H1 (cell line): ENCODE data around the gene MYLK4. TPM values are rescaled to one million over a fixed set of nuclear protein-coding genes. Genes with fewer than 3 reads are reported as not detected.

Experiments
- CTCF ChIA-PET: fragments of 300-600 bp; sonication (Branson Sonifier 250); formaldehyde crosslinking; loops from one replicate; lab custom pipeline; 2021; ENCODE audit not compliant: partially characterized antibody; lab: Charles Lee
- POLR2A ChIA-PET: fragments of 300-600 bp; sonication (Branson Sonifier 250); formaldehyde crosslinking; loops from one replicate; lab custom pipeline; 2021; ENCODE audit warnings: inconsistent platforms; ENCODE audit not compliant: partially characterized antibody; lab: Charles Lee
- DNase-seq, 2 experiments: peaks; one replicate each; pipeline versions ENCODE4 v3.0.0 to v3.0.0-alpha.2; 2010 to 2022; ENCODE audit warnings: low spot score in 2 of 2, low read depth in 1 of 2, mixed read lengths in 1 of 2
- FAIRE-seq: peaks from 2 replicates; lab custom pipeline; 2011; peaks lifted over from hg19 to GRCh38; lab: Jason Lieb, UNC
- H2AFZ ChIP-seq: 2 replicates; pipeline ENCODE4 v1.8.1; 2012; ENCODE audit warnings: low read length, inconsistent platforms
- H2AK5ac ChIP-seq: 2 replicates; pipeline ENCODE4 v1.6.1; 2013; ENCODE audit warnings: low read depth, low read length
- H2BK120ac ChIP-seq: replicated peaks from 2 replicates; pipeline ENCODE3; 2013; ENCODE audit warnings: low read depth, low read length, inconsistent platforms
- H2BK12ac ChIP-seq: 2 replicates; pipeline ENCODE4 v1.6.1; 2013; ENCODE audit warnings: low read depth, low read length
- H2BK15ac ChIP-seq: 2 replicates; pipeline ENCODE4 v1.6.1; 2013; ENCODE audit warnings: low read length
- H2BK20ac ChIP-seq: 2 replicates; pipeline ENCODE4 v1.6.1; 2013; ENCODE audit warnings: low read length
- H2BK5ac ChIP-seq: 2 replicates; pipeline ENCODE4 v1.6.1; 2013; ENCODE audit warnings: low read depth, low read length
- H3K14ac ChIP-seq: 2 replicates; pipeline ENCODE4 v1.6.1; 2013; ENCODE audit warnings: inconsistent platforms; ENCODE audit not compliant: insufficient read length
- H3K18ac ChIP-seq: 2 replicates; pipeline ENCODE4 v1.6.1; 2013; ENCODE audit warnings: low read length; ENCODE audit errors: extremely low read depth
- H3K23ac ChIP-seq: 2 replicates; pipeline ENCODE4 v1.6.1; 2013; ENCODE audit warnings: inconsistent platforms; ENCODE audit not compliant: insufficient read length
- H3K23me2 ChIP-seq: 2 replicates; pipeline ENCODE4 v1.6.1; 2013; ENCODE audit warnings: low read depth, low read length
- H3K27ac ChIP-seq: 2 replicates; pipeline ENCODE4 v1.6.1; 2011; ENCODE audit warnings: low read depth, low read length, inconsistent platforms
- H3K27me3 ChIP-seq, 4 experiments: replicated peaks in 1 of 4; 1 replicate in 1 of 4; 2 replicates in 3 of 4; pipeline versions ENCODE4 v1.6.1 to v1.8.1; 2011 to 2013; ENCODE audit warnings: low read length in 3 of 4, mild to moderate bottlenecking in 3 of 4, inconsistent platforms in 2 of 4, mixed read lengths in 2 of 4, moderate library complexity in 1 of 4; ENCODE audit not compliant: control insufficient read depth in 3 of 4, insufficient read depth in 3 of 4; ENCODE audit errors: extremely low read depth in 1 of 4
- H3K36me3 ChIP-seq, 4 experiments: 2 replicates each; pipeline versions ENCODE4 v1.6.1 to v1.8.1; 2011 to 2013; ENCODE audit warnings: mild to moderate bottlenecking in 4 of 4, low read length in 3 of 4, moderate library complexity in 2 of 4, control low read depth in 1 of 4, inconsistent platforms in 1 of 4; ENCODE audit not compliant: insufficient read depth in 4 of 4, control insufficient read depth in 2 of 4
- H3K4ac ChIP-seq: replicated peaks from 2 replicates; pipeline ENCODE3; 2013; ENCODE audit warnings: low read length, low read depth, mixed read lengths, inconsistent platforms; ENCODE audit not compliant: insufficient read length
- H3K4me1 ChIP-seq, 4 experiments: replicated peaks in 1 of 4; 1 replicate in 1 of 4; 2 replicates in 3 of 4; pipeline versions ENCODE4 v1.6.1 to v1.8.1; 2011 to 2013; ENCODE audit warnings: low read length in 3 of 4, inconsistent platforms in 2 of 4, mixed read lengths in 1 of 4; ENCODE audit not compliant: insufficient read depth in 4 of 4, control insufficient read depth in 3 of 4
- H3K4me2 ChIP-seq, 2 experiments: 2 replicates each; pipeline versions ENCODE4 v1.6.1 to v1.8.1; 2011 to 2013; ENCODE audit warnings: low read depth in 2 of 2, low read length in 2 of 2, control low read depth in 1 of 2, inconsistent platforms in 1 of 2, mild to moderate bottlenecking in 1 of 2; ENCODE audit not compliant: insufficient read depth in 1 of 2
- H3K4me3 ChIP-seq, 4 experiments: fragments of 200-600, 300-600 bp in 1 of 4; sonication (generic), shearing (Covaris generic), sonication (Bioruptor Twin) in 1 of 4; 2 replicates each; pipeline versions ENCODE4 v1.5.1 to v1.8.1; 2011 to 2016; ENCODE audit warnings: low read length in 4 of 4, low read depth in 3 of 4, control low read depth in 2 of 4, inconsistent platforms in 2 of 4, mild to moderate bottlenecking in 2 of 4, mixed read lengths in 1 of 4, moderate library complexity in 1 of 4; ENCODE audit not compliant: insufficient read depth in 2 of 4; ENCODE audit errors: extremely low read depth in 1 of 4
- H3K56ac ChIP-seq: replicated peaks from 2 replicates; pipeline ENCODE3; 2013; ENCODE audit warnings: low read depth, mild to moderate bottlenecking, mixed read lengths, low read length, inconsistent platforms; ENCODE audit not compliant: insufficient read length
- H3K79me1 ChIP-seq: 2 replicates; pipeline ENCODE4 v1.6.1; 2013; ENCODE audit warnings: low read depth, low read length, control low read depth
- H3K79me2 ChIP-seq, 2 experiments: 2 replicates each; pipeline versions ENCODE4 v1.6.1 to v1.8.1; 2012 to 2013; ENCODE audit warnings: low read length in 2 of 2, mild to moderate bottlenecking in 2 of 2, inconsistent platforms in 1 of 2; ENCODE audit not compliant: insufficient read depth in 2 of 2, control insufficient read depth in 1 of 2
- H3K9ac ChIP-seq, 4 experiments: replicated peaks in 1 of 4; 1 replicate in 1 of 4; 2 replicates in 3 of 4; pipeline versions ENCODE4 v1.6.1 to v1.8.1; 2011 to 2013; ENCODE audit warnings: low read depth in 3 of 4, low read length in 3 of 4, control low read depth in 2 of 4, mild to moderate bottlenecking in 2 of 4, moderate library complexity in 2 of 4, inconsistent platforms in 1 of 4; ENCODE audit errors: extremely low read depth in 1 of 4
- H3K9me3 ChIP-seq, 2 experiments: 2 replicates each; pipeline versions ENCODE4 v1.6.1 to v1.8.1; 2012 to 2013; ENCODE audit warnings: mild to moderate bottlenecking in 2 of 2, moderate library complexity in 2 of 2, control low read depth in 1 of 2, inconsistent platforms in 1 of 2, low read depth in 1 of 2, low read length in 1 of 2, mixed read lengths in 1 of 2; ENCODE audit not compliant: insufficient read depth in 2 of 2
- H4K20me1 ChIP-seq, 2 experiments: replicated peaks in 1 of 2; 2 replicates each; pipeline versions ENCODE3 to v1.8.1; 2011 to 2013; ENCODE audit warnings: inconsistent platforms in 2 of 2, low read length in 2 of 2, mild to moderate bottlenecking in 1 of 2; ENCODE audit not compliant: insufficient read depth in 2 of 2, control insufficient read depth in 1 of 2
- H4K5ac ChIP-seq: 2 replicates; pipeline ENCODE4 v1.6.1; 2013; ENCODE audit warnings: low read length, low read depth, mixed read lengths, inconsistent platforms; ENCODE audit not compliant: insufficient read length
- H4K8ac ChIP-seq: 2 replicates; pipeline ENCODE4 v1.8.0; 2013; ENCODE audit warnings: mild to moderate bottlenecking, moderate library complexity, low read length, inconsistent platforms; ENCODE audit not compliant: insufficient read depth; ENCODE audit errors: extremely low read depth
- H4K91ac ChIP-seq: replicated peaks from 2 replicates; pipeline ENCODE3; 2013; ENCODE audit warnings: low read length, mixed read lengths, inconsistent platforms; ENCODE audit not compliant: insufficient read length
- CHD1 ChIP-seq: IDR thresholded peaks from 2 replicates; pipeline ENCODE4 v1.6.1; 2012; ENCODE audit warnings: low read depth, low read length, improper control_type of control experiment
- SIN3A ChIP-seq, 2 experiments: IDR thresholded peaks in 1 of 2; conservative IDR thresholded peaks in 1 of 2; 2 replicates each; pipeline ENCODE4 v1.6.1; 2011 to 2012; ENCODE audit warnings: low read length in 2 of 2, improper control_type of control experiment in 1 of 2, low read depth in 1 of 2, mild to moderate bottlenecking in 1 of 2
- SIRT6 ChIP-seq: IDR thresholded peaks from one replicate; pipeline ENCODE4 v1.7.1; 2012; ENCODE audit warnings: low read length, inconsistent platforms
- WGBS, 2 experiments: shearing (Covaris generic) in 1 of 2; methylation state at CpG; one replicate each; pipeline versions ENCODE4 v1.1.6 to v1.1.7; 2013 to 2015; ENCODE audit warnings: low lambda C conversion rate in 2 of 2, mixed read lengths in 2 of 2, inconsistent platforms in 1 of 2, low coverage in 1 of 2, missing lambda C conversion rate in 1 of 2; ENCODE audit not compliant: insufficient replicate concordance in 2 of 2, insufficient coverage in 1 of 2, insufficient read length in 1 of 2; ENCODE audit errors: extremely low coverage in 1 of 2, missing lambda C conversion rate in 1 of 2; 5-methylcytosine and 5-hydroxymethylcytosine counted together
- polyA plus RNA-seq, 7 experiments: library from polyadenylated mRNA; depleted of rRNA in 3 of 7; stranded (reverse) in 5 of 7; unstranded in 2 of 7; fragments of >200 nt in 5 of 7; fragments of 200-250 nt in 2 of 7; gene quantifications; 1 replicate in 5 of 7; 2 replicates in 1 of 7; 4 replicates in 1 of 7; pipeline versions ENCODE4 v1.2.1 to v1.2.3, GENCODE V29; 2011 to 2013; ENCODE audit warnings: missing spikeins in 2 of 7, mixed read lengths in 2 of 7
- total RNA-seq: library from RNA; stranded (reverse); fragmentation: NEBNext Ultra II Directional; extraction: Animal tissue kit (Norgen Biotek cat#: 25700); gene quantifications from 2 replicates; pipeline ENCODE4 v1.2.1, GENCODE V29; 2021

The MYLK4 gene
- total and polyA plus RNA-seq, 2 of the 8 experiments (the other 6 are each of a cell fraction or from before 2014, with no cell fraction given), result 0.11 to 0.17 TPM

DNA sequence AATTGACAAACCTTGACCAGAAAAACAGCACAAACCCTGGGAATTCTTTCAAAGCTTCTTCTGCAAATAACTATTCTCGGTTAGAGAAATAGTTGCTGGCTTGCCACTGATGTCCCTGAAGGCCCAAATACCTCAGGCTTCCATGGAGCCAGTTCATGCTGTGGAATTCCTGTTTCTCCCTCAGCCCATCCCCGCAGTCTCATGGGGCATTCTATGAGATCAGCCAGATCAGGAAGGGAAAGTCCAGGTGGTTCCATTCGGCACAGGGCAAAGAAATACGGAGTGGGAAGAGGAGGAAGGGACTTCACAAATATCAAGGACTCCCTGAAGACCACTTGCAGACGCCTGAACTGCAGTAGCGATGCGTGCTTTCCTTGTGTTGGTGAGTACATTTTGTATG lies 63.3 kb downstream of the MYLK4 start:
- Histone ChIP-seq H3K18ac (no peak overlapping the region), H2BK12ac (no peak overlapping the region), H3K4me1 (no peaks in the 10 kb centered on the region; a peak in 1 of 7 replicates), H3K4ac (no peak overlapping the region), H3K56ac (no peak overlapping the region), H3K9me3 (no peaks in the 10 kb centered on the region), H3K79me1 (no peaks in the 10 kb centered on the region), H2AK5ac (no peak overlapping the region), H2BK5ac (no peak overlapping the region), H3K4me2 (no peak overlapping the region), H4K8ac (no peak overlapping the region), H3K36me3 (no peaks in the 10 kb centered on the region), H4K5ac (no peak overlapping the region), H2BK20ac (no peak overlapping the region), H3K23me2 (no peaks in the 10 kb centered on the region), H3K9ac (no peak overlapping the region), H3K14ac (no peak overlapping the region), H3K23ac (no peak overlapping the region), H3K79me2 (no peaks in the 10 kb centered on the region), H2AFZ (no peak overlapping the region), H4K91ac (no peak overlapping the region), H2BK15ac (no peak overlapping the region), H3K4me3 (no peak overlapping the region), H2BK120ac (no peak overlapping the region), H3K27ac (no peak overlapping the region), H3K27me3 (no peaks in the 10 kb centered on the region; a peak in 1 of 7 replicates), H4K20me1 (no peaks in the 10 kb centered on the region)
- DNase-seq (no peak), FAIRE-seq (no peak)
- POLR2A ChIA-PET, result no interaction called here
- 89% methylated on average over 7 of the region's 7 CpGs; no CpG with 5 or more reads in 1 of the 2 experiments for WGBS, 2 experiments
- CTCF ChIA-PET, result no interaction called here
- TF ChIP-seq CHD1, result no peak
- TF ChIP-seq SIRT6, result no peak
- no peak for TF ChIP-seq SIN3A (conservative IDR thresholded peaks at IDR 0.05 in 1 of 2, IDR thresholded peaks at IDR 0.05 in 1 of 2; ENCODE audit: low read depth in 1 of 2, low read length in 2 of 2)
